IPS DF 4.7 (cell line): Measurements from ENCODE around the gene COTL1.

ENCODE experiments used
- DNase-seq: peaks from one replicate; pipeline ENCODE4 v3.0.0-alpha.2; 2013; ENCODE audit warnings: low spot score; ENCODE audit errors: extremely low read depth

COTL1 gene

DNA sequence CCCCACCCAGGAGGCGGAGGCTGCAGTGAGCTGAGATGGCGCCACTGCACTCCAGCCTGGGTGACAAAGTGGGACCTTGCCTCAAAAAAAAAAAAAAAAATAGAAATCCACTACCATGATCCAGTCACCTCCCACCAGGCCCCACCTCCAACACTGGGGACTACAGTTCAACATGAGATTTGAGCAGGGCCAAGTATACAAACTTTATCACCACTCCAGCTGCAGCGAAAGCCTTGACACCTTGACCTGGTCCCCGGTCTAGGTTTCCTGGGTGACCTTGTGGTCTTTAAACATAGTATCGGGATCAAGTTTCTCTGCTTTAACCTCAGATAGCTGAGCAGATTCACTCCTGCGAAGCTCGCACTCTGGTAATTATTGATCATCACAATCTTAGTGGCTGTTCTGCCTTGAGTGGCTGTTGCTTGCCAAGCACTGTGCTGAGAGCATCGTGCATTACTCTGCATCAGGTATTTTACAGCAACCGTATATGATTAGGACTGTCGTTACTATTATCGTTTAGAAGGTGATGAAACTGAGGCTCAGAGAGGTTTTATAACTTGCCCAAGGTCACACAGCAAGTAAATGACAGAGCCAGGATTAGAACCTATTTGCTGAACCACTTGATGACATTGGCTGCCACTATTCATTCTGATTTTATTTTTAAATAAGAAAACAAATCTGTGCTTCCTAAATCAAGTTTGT lies 63.1 kb downstream of the COTL1 start:
- no peak for DNase-seq

DNA sequence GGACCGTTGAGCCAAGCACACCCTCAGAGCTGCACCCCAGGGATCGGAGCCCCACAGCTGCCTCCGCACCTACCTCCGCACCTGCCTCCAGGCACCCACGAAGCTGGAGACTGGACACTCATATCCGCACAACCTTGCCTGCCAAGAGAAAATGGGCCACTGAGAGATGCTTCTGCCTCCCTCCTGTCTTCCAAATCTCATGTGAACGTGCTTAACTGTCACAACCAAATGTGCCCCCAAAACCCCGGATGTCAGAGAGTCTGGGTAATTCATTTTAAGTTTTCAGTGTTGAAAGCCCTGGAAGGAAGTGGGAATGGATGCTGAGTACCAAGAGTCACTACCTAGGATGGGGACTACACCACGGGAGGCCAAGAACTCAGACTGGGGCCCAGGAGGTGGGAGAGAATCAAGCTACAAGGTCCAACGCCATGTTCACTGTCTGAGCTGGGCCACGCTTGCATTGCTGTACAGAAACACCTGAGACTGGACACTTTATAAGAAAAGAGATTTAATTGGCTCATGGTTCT lies 63.9 kb downstream of the COTL1 start:
- no peak for DNase-seq

DNA sequence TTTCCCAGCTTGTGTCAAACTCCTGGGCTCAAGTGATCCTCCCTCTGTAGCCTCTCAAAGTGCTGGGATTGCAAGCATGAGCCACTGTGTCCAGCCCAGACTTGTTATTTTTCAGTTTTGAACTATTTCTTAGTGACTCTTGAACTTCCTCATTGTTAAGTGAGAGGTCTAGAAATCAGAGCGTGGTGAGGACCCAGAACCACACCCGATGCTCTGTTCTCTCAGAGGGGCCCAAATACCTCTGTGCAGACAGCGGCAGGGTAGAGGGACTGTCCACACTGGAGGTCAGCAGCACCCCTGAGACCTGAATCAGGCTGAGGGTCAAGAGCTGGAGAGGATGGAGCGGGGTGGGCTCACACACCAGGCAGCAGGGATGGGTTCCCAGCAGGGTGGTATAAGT lies 65.7 kb downstream of the COTL1 start:
- no peak for DNase-seq

DNA sequence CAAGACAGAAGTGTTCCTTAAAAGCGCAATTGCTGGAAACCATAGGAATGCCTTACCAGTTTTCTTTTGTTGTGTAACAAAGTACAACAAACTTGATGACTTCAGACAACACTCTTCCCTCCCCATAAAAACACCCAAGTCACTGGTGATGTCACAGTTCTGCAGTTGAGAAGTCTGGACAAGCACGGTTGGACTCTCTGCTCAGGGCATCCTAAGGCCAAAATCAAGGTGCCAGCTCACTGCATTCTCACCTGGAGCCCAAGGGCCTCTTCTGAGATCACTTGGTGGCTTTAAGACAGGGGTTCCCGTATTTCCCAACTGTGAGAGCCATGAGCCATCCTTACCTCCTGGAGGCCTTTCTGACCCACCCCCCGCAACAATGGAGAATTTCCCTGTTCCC lies 67.8 kb downstream of the COTL1 start:
- no peak for DNase-seq

DNA sequence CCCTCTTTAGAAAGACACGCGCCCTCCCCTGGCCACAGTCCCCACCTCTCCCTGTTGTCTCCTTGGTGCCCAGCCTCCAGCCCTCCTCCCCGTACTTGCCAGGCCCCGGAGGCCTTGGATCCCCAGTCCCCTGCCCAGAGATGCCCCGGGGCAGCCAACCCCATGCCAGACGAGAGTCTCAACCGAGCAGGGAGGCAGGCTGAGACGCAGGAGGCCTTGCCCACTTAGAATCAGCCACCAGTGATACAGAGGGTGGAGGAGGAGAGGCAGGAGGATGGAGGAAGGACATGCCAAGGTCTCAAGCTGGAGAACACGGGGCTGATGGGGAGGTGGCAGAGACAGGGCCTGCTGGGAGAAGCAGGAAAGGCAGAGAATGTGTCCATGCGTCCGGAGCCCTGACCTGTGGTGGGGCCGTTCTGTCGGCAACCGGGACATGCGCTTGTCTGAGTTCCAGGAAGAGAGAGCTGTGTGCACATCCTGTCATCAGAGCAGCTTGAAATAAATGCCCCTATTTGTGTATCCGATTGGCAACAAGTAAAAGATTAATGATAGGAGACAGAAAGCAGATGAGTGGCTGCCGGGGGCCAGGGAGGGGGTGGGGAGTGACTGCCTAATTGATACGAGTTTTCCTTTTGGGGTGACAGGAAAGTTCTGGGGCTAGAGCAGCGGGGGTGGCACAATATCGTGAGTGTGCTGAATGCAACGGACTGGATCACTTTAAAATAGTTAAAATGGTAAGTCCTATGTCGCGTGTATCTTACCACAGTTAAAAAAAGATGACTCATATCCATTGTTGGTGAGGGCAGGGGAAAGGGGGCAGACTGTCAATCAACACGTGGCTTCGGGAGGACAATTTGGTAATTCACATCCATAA lies 68.7 kb downstream of the COTL1 start:
- DNase-seq, result no peak

DNA sequence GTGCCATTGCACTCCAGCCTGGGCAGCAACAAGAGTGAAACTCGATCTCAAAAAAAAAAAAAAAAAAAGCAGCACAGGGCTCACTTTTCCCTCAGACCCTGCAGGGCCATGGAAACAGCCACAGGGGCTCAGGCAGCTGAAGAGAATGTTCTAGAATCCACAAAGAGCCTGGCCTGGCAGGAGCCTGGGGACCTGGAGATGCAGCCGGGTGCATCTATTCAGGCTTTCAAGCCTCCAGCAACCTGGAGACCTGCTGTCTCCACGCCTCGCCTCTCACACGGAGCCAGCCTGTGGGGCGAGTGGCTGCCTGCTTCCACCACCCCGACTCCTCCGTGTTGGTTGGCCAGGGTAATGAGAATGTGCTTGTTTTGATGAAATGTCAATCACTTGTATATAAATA lies 69.4 kb downstream of the COTL1 start:
- no peak for DNase-seq

DNA sequence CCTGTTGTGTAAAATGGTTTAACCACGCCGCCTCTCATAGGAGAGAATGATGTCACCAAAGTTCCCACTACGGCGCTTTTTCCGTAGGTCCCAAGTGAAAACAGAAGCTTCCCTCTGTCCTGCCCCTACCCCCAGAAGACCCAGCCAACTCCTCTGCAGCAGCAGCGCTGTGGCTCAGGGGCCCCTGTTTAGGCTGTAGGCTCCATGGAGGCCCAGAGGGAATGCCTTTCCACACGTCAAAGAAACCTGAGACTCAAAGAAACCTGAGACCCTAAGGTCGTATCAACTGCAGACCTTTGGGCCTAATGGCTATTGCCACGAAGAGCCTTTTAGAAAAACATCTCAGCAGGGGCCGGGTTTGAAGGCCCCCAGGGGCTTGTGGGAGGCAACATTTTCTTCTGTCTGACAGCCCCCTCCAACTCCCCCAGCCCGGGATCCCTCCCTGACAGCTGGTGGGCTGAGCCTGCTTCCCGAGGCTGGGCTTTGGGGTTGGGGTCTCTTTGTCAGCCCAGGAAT lies 70.3 kb downstream of the COTL1 start:
- no peak for DNase-seq

DNA sequence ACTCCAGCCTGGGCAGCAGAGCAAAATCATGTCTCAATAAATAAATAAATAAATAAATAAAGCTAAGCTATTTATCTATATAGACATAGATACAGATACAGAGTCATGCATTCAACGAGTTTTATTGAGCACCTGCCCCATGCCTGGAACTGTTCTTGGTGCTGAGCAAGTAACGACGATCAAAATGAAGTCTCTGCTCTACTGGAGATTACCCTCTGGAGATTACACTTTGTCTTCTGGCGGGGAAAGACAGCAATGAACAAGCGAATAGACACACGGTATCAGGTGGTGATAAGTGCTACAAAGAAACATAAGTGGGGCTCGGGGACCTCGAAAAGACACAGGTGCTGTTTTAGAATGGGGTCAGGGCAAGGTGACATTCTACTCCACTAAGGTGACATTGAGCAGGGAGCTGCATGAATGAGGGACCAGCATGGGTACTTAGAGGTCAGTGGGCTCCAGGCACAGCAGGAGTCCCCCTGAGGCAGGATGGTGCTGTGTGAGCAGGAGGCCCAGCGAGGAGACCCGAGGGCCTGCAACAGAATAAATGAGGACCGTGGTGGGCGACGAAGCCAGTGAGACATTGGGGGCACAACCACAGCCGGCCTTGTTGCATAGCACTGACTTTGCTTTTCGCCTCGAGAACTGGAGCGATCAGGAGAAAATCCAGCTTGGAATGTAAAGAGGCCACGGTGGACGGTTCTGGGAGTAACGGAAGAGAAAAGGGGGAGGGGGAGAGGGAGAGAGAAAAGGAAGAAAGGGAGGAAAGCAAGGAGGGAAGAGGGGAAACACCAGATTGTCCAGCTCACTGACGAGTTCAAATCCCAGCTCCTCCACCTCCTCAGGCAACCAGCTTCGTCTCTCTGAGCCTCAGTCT lies 71.0 kb downstream of the COTL1 start:
- no peak for DNase-seq

DNA sequence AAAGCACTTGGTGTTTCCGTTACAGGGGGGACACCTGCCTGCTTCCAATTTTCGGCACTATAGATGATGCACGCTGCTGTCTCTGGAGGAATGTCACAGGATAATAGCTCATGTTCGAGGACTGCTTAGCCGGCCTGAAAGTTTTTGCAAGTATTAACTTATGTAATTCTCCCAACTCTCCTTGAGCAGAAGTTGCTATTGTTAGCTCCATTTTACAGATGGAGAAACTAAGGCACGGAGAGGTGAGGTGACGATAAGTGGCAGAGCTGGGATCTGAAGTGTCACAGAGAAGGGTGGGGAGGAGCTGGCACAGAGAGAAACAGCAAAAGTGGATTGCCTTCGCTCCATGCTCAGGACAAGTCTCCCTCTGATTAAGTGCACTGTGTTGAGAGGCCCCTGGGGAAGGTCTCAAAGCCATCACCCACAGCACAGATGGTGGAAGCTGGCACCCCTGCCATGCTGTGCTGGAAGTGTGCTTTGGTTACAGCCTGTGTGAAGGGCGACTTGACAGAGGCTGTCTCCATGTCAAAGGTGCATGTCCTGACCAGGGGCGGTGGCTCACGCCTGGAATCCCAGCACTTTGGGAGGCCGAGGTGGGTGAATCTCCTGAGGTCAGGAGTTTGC lies 72.7 kb downstream of the COTL1 start:
- no peak for DNase-seq

DNA sequence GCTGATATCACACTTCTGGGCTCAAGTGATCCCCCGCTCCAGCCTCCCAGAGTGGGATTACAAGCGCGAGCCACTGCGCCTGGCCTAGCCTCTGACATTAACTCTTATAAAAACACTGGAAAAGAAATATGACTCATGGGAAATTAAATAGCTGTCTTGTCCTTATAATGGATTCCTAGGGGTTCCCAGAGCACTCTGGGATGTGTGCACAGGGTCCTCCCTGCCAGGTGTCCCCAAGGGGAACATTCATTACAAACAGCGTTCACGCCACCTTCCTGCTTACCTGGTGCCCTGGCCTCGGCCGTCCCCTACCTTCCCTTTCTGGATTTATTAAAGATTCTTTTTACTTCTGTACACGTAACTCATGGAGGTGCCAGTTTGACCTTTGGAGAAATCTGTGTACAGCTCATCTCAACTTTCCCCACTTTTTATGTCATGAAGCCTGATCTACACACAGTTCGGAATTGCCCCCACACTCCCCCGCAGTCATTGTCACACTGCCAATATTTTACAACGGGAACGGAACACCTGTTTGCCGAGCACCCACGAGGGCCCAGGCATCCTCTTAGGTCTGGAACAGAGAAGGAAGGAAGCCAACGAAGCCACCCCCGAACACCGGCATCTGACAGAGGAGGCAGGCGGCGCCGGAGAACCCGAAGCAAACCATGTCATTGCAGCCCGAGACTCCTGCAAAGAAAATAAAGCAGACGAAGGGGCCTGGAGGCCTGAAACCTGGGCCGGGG lies 73.7 kb downstream of the COTL1 start:
- no peak for DNase-seq

DNA sequence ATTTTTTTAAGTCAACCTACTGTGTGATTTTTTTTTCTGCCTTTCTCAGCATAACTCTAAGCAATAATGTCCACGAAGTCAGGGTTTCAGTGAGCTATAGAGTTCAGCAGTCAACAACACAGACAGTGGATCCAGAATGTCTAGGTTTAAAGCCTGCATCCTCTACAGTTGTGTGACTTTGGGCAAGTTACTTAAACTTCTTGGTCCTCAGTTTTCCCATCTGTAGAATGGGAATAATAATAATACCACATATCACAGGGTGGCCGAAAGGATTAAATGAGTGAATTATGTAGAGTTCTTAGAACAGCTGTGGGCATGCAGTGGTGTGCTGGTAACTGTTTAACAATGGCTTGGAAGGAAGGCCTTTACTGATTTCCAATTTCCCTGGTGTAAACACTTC lies 74.6 kb downstream of the COTL1 start:
- no peak for DNase-seq

DNA sequence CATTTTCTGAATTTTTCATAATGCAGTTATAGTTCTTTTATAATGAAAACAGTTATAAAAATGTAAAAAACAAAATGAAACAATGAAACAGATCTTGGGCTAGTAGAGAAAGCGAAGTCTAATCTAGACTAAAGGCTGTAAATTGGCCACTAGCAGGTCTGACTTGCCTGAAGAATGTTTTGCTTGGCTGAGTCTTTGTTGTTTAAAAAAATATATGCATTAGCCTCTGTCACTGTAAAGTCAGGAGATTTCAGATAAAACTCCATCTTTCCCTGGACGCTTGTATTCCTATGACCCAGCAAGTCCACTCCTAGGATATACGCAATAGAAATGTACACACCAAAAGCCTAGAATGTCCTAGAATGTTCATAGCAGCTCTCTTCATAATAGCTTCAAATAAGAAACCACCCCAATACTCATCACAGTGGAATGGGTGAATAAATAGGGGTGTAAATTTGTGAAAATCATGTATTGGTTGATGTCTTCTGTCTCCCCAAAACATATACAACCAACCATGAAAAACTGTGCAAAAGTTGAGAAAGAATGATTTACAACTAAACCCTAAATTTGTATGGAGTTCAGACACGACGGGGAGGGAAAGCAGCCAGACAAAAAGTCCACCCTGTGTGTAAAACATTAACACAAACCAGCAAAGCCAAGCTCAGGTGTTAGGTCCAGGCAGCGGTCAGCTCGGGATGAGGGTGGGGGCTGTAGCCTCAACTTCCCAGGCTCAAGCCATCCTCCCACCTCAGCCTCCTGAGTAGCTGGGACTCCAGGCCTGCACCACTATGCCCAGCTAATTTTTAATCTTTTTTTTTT lies 75.7 kb downstream of the COTL1 start:
- DNase-seq, result no peak

DNA sequence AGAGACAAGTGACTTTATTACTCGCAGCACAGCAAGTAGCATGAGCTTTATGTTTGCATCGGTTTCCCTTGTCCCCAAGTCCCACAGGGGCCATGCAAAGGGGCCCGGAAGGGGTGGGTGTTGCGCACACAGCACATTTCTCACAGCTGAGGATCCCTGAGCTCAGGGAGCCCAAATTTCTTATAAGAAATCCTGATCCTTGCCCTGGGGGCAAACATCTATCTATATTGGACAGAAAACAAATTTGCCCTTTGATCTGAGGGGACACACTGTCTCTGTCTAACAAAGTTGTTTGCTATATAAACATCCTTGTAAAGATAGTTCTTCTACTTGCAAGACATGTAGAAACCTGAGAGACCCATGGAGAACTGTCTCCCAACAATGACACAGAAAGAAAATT lies 77.7 kb downstream of the COTL1 start:
- no peak for DNase-seq

DNA sequence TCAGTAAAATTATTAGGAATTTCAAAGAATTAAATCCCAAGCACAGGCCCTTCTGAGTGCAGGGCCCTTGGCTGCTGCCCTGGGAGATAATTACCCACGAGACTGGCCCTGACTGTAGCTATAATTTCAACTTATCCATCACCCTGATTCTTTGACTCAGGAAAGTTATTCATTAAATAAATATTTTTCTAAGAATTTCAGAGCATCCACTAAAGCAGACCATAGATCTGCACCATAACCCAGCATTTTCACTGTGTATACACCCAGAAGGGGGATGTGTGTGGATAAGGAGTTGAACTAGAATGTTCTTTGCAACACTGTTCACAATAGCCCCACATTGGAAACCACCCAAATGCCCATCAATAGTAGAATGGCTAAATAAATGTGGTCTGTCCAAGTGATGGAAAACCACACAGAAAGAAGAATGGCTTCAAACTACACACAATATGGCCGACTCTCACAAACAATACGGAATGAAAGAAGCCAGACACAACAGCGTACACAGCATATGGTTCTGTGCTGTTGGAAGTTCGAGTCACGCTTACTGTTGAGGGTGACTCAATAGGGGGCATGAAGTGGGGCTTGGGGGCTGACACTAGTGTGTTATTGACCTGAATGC lies 79.5 kb downstream of the COTL1 start:
- DNase-seq, result no peak

DNA sequence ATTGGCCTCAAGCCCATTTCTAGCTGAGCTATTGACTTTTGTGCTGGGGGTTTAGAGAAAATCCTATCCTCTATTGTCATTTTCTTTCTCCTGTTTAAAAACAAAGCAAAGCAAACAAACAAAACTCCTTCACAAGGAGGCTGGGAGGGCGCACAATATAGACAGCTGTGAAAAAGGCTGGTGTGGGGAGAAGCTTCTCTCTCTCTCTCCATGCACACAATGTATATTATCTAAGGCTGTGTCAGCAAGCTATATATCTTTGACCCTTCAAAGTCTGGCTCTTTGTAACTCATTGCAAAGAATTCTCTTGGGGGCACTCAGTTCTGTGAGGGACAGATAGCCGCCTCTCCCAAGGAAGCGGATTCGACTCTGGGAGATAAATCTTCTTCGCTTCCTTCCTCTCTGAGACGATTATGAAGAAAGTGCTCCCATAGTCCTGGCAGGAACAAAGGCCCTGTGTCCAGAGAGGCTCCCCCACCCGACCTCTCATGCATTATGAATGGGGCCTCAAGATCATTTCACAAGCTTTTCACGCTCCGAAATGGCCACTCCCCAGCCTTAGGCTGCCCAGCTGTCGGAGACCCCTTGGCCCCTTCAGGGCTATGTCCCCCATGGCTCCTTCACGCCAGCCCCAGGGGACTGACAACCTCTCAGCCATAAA lies 80.3 kb downstream of the COTL1 start:
- DNase-seq, result no peak

DNA sequence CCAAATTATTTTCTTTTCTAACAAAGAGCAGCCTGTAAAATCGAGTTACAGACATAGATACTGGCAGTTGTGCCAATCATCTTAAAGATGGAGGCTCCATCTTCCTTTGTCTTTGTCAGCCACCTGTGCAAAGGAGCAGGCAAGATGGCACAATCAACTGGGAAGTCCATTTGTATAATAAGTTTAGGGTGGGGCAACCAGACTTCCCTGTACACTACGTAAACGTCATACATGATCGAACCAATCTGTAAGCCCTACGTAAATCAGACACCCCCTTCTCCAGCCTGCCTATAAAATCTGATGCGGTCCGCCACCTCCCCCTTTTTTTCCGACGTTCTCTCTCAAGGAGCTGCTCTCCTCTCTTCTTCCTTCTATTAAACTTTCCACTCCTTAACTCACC lies 82.0 kb downstream of the COTL1 start:
- DNase-seq, result no peak

DNA sequence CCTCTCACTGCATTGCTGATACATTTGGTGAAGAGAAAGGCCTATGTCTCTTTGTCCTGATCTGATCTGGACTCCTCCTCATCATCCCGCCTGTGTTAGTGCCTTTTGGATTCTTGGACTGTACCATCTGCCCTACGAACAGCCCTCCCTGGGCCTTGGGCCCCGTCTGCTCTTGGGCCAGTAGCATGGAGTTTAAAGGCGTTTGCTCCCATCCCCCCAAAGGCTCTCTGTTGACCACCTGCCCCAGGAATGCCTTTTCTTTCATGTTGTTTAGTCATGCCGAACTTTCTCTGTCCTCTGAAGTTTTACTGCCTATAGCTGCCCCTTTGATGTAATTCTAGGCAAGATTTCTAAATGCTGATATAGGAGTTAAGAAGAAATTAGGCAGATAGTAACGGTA lies 82.5 kb downstream of the COTL1 start:
- no peak for DNase-seq

DNA sequence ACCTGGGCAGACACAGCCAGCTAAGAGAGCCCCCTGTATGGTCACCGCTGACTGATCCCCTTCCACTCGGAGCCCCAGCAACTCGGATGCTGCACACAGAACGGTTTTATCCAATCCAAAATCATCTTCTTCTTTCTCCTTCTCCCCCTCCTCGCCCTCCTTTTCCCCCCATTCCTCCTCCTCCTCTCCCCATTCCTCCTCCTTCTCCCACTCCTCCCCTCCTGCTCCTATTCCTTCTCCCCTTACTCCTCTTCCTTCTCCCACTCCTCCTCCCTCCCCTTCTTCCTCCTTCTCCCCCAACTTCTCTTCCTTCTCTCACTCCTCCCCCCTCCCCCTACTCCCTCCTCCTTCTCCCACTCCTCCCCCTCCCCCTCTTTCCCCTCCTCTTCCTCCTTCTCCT lies 83.1 kb downstream of the COTL1 start:
- no peak for DNase-seq
